ENCODE measurements around the gene NCKAP5.

The NCKAP5 gene

DNA sequence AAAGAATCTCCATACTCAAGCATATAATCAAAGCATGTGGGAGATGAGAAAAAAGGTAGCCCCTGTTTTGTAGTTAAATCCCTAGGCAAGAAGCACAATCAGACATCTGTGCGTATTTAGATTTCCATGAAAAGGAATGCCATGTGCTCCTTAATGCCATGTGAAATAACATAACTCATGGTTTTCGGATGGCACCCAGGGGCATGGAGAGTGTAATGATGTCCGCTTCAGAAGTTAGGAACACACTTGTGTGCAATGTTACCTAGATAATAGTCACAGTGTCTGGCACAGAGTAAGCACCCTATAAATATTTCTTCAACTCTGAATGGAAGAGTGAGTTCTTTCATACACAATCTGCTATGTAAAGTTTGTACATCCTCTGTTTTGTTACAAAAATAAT lies 197.0 kb downstream of the NCKAP5 start:
- DNase-seq, result no peak

GRCh38 chr2:133369901-133370658 lies 198.2 kb downstream of the NCKAP5 start:
- no peak for DNase-seq

DNA sequence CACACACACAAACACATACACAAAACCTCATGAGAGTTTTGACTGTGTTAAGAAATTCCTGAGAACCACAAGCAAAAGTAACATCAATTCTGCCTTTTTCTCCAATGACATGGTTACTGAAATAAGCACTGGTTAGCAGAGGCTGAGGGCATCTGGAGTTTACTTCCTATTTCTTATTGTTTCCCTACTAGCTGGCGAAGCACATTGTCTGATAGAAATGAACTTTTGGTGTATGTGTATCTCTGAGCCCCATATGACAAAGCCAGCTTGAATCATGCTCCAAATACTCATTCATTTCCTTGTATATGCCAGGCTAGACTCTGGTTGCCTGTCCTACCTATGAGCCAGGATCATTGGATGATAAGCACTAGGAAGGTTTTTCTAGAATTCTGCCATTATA lies 203.1 kb downstream of the NCKAP5 start:
- peak; percentile 1 for DNase-seq

- DNase-seq, result no peak
Observed at GRCh38 chr2:133364636-133365035, 203.6 kb downstream of the NCKAP5 start.

GRCh38 chr2:133363884-133364283 lies 204.4 kb downstream of the NCKAP5 start:
- DNase-seq, result no peak

DNA sequence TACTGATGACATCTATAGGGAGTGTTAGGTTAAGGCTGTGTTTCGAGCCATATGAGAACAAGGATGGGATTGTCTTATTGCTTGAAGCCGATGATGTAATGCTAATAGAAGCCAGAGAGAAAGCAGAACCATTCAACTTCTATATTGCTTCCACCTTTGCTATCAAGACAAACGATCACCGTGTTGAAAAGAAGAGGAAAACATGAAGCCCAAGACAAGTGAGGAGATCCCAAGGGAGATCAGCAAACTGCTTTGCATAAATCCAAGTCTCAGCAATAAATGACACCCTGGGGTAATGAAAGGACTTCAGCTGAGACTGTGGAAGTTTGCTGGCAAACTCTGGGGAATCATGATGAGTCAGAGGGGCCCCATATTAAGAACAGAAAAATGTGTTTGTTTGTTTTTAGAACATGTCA lies 206.2 kb downstream of the NCKAP5 start:
- DNase-seq, result peak; percentile 80

DNA sequence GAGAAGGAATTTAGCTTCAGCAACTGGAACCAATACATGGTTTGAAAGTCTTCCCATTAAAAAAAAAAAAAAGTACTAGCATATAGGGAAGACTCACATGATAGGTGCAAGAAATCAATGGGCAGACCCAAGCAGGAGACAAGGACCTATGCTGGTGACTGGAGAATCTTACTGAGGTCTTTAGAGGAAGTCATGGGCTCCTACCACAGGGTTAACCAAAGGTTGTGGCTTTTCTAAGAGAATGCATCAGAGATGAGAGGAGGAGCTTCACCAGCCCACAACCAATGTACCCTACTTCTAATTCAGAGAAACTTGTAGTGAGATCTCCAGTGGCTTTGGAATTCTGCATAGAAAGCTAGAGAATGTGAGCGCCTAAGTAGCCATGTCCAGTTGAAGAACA lies 207.4 kb downstream of the NCKAP5 start:
- no peak for DNase-seq

DNA sequence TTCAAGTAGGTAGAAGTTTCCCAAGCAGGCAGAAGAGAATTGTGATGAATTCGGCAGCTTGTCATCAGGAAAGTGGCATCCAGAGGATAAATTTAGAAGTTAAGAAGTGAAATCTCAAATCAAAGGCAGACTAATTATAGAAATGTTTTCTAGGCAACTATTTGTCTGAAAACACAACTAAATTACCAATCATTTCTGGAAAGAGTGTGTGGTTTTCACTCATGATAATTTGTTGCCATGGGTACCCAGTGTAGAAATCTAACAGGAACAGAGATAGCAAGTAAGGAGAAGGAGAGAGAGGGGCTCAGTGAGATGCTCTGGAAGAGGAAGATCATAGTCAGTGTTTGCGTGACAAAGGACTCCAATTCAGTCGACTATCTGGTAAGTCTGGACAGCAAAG lies 208.1 kb downstream of the NCKAP5 start:
- no peak for DNase-seq

- no peak for DNase-seq
Observed at GRCh38 chr2:133352719-133353118, 215.5 kb downstream of the NCKAP5 start.

GRCh38 chr2:133346654-133347053 lies 221.6 kb downstream of the NCKAP5 start:
- DNase-seq, result peak; percentile 81

DNA sequence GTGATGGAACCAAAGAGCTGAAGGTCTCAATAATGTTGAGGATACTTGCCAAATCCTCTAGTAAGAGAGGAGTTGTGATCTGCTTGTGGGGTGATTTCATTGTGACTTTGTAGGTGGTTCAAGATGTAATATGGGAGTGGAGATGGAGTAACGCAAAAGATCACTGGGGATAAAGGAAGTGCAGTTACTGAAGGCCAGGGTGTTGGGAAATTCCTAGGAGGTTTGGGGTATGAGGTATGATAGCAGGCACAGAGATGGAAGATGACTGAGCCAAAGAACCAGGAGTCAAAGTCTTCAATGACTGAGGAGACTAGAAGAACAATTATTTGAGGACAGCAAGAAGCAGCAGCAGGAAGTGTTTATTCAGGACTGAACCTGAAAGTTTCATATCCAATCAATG lies 222.6 kb downstream of the NCKAP5 start:
- no peak for DNase-seq

- DNase-seq, result no peak
Observed at GRCh38 chr2:133344849-133345248, 223.4 kb downstream of the NCKAP5 start.

- DNase-seq, result no peak
Observed at GRCh38 chr2:133343018-133343352, 225.3 kb downstream of the NCKAP5 start.

DNA sequence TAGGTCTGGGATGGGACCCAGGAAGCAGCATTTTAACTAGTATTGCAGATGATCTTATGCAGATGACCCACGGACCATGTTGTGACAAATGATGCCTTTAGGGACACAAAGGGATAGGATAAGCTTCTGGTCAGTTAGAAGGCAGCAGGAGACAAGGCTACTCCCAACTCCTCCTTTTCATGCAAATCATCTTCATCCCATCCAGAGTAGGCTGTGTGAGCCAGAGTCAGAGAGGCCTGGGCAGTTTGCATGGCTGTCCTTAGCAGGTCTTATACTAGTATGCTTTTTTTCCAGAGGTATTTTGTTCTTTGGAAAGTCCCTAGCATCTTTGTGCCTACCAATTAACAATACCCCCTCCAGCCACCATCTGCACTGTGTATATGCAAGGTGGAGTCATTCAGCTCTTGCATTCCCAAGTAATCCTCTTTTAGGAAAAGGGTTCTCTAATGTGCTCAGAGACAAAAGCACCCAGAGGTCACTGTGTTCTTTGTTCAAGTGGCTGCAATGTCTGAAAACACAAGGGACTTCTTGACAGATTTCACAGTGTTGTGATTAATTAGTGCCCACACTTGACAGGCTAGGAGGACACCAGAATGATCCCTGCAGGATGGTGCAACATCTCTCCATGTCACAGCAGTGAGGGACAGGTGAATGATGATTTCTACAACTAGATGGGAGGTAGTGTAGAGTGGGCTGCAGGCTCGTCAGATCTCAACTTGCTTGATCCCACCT lies 225.8 kb downstream of the NCKAP5 start:
- no peak for DNase-seq

- no peak for DNase-seq
Observed at GRCh38 chr2:133341575-133341974, 226.7 kb downstream of the NCKAP5 start.

DNA sequence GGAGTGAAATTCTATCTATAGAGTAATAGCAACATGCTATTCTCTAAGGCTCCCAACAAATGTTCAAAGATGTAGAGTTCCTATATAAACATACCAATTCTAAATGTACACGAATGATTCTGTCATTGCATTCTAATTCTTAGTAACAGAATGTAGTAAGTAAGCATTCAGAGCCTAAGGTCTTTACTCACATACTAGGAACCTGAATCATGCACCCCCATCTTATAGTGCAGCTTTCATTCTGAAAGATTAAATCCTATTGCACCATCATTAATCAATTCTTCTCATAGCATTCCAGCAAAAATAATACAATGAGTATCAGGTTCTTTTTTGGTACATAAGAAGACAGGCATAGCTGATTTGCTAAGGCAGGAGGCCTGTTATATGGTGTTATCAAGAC lies 230.0 kb downstream of the NCKAP5 start:
- peak; percentile 50 for DNase-seq

GRCh38 chr2:133334923-133335322 lies 233.3 kb downstream of the NCKAP5 start:
- no peak for DNase-seq

- peak; percentile 78 for DNase-seq
Observed at GRCh38 chr2:133333181-133333580, 235.1 kb downstream of the NCKAP5 start.

GRCh38 chr2:133331436-133331835 lies 236.8 kb downstream of the NCKAP5 start:
- DNase-seq, result no peak

GRCh38 chr2:133326652-133327397 lies 241.4 kb downstream of the NCKAP5 start:
- peak; percentile 87 for DNase-seq

DNA sequence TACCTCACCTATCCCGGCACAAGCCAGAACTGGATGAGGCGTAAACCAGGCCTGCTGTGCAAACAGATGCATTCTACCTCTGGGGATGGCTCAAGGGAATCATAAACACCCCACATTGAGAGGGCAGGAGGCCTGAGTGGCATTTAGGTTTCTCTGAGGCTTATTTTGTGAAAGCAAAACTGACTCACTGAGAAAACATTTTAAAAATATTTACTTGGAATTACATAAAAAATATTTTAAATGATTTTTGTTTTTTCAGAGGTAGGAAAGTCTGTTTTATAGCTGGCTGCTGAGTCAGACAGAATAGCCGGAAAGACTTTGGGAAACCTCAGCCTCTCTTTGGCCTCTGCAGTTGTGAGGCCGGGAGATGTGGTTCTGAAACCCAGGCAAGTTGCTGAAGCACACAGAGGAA lies 244.1 kb downstream of the NCKAP5 start:
- peak; percentile 86 for DNase-seq

GRCh38 chr2:133322909-133323308 lies 245.4 kb downstream of the NCKAP5 start:
- DNase-seq, result no peak

GRCh38 chr2:133317178-133317577 lies 251.1 kb downstream of the NCKAP5 start:
- DNase-seq, result no peak

DNA sequence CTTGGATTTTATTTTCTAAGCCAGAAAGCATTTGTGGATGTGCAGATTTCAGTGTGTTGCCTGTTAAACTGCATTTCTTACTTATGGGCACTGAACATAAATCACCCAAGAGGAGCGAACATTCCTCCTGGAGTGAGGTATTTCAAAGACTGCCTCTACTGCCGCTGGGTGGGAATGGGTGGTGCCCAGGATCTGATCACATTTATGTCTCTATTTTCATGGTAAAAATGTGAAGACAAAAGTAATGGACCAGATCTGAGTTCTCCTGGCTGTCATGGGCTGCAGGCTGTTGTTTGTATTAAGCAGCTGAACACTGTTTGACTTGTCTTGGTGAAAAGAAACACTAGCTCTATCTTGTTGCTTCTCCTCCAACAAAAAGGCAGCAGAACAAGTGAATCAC lies 251.7 kb downstream of the NCKAP5 start:
- no peak for DNase-seq

All from HCEC 1CT (cell line).